Islet precursor cell (in vitro differentiated cells): Measurements from ENCODE around the gene ELP4.
A peak's percentile ranks its signal among the peaks of the same experiment; 100 is the strongest.

Source experiments
- DNase-seq: peaks from one replicate; pipeline ENCODE4 v3.0.0-alpha.2; 2018

The ELP4 gene

DNA sequence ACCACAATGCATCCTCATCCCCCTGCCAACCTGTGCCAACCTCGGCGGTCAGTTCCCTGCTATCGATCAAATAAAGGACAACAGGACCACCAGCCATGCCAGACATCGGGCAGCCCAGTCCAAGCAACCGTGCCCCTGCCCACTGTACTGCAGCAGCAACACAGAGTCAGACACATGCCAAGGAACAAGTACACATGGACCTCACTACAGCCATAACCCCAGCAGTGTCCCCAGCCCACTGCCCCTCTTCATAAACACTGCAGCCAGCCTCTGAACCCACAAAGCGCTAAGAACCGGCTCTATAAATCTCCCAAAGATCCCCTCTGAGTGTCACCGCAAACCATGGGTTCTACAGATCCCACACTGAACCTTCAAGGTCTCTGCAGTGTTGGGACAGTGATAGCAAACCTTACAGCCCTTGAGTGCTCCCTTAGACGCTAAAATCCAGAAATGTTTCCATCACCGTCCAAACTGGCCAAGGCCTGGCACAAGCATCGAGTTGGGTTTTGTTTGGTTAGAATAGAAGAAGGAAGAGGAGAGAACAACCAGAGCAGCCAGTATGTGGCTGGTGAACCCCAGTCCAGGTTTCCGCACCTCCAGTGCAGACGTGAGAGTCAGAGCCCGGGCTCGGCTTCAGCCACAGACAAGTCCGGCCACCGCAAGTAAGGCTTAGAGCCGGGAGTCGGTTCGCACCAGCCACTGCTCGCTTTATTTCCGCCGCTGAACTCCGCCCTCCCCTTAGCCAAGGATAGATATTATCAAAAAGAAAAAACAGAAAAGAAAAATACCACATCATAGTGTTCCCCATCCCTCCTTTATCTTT is 293.6 kb downstream of the ELP4 start:
- no peak for DNase-seq

DNA sequence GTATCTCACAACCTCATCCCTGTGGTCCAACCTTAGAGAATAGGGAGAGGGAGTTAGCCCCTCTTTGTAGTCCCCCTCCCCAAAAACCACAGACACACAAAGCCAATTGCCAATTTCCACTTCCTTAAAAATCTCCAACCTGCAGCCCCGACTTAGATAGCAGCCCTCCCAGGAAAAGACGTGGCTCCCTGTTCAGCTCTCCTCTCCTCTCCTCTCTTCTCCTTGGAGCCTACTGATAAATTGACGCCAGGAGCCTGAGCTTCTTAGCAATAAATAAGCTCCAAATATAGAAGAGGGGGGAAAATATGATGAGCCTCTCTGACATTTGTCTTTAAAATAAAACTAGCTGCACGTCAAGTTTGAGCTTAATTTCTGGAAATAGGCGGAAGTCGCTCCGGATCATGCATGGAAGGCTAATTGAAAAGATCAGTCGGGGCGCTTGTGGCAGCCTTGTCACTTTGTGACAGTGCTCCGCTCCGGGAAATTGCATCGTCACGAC is 294.3 kb downstream of the ELP4 start:
- DNase-seq, result no peak

DNA sequence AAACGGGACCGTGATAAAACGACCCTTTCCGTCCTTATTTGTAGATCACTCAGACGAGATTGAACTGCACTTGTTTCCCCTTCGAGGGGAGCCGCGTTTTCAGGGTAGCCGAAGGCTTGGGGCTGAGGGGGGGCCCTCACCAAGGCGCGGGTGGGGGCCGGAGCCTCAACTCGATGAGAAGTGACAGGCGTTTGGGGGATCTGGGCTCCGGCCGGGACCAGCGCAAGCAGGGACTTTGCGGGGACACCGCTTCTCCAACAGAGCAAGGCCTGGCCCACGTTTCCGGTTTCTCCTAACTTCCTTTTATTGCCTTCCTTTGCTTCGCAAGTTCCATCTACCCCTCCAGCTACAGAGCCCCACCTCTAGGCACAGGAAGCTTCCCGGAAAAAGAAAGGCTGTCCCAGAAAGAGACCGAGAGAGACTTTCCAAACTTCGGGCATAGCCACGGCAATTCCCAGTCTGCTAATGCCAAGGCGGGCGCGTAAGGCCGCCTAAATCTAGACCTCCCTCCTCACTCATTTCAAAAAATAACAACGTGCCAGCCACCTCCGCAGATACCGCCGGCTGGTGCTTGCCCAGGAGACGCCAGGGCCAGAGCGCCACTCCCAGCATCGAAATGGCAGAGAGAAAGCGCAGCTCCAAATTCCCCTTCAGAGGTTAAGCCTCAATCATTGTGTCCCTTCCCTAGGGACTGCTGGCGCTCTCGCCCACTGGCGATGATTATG is 294.9 kb downstream of the ELP4 start:
- peak; percentile 50 for DNase-seq

DNA sequence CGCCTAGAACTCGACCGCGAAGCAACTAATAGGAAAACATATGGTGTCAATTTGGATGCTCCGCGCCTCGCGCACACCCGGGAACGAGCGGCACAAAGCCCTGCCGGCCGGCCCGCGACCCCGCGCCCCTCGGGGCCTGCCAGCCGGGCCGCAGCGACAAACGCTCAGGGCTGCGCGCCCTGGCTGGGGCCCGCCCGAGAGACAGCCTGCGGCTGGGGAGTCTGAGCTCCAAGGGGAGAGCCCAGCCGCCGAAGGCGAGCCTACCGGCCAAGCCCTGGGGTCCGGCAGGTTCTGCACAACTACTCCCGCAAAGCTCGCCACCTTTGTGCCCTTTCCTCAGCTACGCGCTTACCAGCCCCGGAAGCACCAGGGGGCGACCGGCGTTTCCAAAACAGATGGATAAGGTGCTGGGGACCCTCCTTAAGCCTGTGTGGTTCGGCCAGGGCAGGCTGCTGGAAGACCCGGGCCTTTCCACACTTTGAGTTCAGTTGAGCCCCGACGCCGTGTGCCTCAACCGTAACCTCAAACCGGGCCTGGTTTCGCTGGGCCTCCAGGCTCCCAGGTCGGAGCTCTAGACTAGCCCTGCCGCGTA is 295.6 kb downstream of the ELP4 start:
- DNase-seq, result peak; percentile 64

DNA sequence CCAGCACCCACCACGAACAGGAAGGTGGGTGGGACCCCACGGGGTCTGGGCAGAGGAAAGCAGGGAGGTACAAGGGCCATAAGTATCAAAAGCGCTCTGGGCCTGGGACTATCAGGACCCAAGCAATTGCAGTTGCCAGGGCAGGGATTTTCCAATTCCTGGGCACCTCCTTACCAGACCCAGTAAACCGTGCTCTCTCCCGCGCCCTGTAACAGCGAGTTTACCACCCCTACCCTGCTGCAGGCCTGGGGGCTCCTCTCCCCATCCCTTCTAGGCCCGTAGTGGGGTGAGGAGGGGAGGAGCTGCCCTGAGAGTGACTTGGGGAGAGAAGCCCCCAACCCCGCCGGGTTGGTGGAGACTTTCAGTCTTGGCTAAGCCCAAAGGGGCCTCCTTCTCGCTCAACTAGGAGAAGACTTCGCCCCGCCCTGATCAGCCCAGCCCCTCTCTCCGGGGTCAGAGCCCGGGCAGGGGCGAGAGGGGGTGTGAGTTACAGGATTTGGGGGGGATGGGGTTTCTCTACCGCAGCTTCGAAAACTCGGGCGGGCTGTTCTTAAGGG is 296.1 kb downstream of the ELP4 start:
- DNase-seq, result peak; percentile 51

DNA sequence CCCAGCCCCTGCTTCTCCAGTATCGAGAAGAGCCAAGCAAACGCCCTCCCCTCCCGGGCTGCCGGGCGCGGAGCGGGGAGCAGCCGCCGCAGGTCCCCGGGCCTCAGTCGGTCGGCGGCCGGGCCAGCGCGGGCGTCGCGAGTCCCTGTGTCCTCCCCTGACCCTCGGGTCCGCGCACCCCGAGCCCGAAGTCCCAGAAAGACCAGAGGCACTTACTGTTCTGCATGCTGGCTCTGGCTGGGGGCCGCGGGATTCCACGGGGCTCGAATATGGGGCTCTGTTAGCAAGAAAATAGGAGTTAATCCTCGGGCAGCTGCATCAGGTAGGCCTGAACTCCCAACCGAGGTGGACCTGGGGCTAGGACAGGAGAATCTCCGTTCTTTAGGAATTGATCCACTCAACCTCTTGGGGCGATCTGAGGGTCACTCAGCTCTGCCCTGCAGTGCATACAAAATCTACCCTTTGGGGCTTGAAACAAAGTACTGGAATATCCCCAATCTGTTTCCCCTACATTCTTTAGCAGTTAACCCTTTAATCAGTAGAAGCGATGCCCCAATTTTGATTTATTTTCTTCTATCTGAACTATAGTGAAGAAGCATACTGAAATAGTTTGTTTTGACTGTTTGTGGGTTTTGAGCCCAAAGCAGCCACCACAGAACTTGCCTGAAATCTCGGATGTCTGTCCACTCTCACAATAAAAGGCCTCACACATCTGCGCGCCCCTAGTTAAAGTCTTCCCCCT is 296.8 kb downstream of the ELP4 start:
- no peak for DNase-seq

DNA sequence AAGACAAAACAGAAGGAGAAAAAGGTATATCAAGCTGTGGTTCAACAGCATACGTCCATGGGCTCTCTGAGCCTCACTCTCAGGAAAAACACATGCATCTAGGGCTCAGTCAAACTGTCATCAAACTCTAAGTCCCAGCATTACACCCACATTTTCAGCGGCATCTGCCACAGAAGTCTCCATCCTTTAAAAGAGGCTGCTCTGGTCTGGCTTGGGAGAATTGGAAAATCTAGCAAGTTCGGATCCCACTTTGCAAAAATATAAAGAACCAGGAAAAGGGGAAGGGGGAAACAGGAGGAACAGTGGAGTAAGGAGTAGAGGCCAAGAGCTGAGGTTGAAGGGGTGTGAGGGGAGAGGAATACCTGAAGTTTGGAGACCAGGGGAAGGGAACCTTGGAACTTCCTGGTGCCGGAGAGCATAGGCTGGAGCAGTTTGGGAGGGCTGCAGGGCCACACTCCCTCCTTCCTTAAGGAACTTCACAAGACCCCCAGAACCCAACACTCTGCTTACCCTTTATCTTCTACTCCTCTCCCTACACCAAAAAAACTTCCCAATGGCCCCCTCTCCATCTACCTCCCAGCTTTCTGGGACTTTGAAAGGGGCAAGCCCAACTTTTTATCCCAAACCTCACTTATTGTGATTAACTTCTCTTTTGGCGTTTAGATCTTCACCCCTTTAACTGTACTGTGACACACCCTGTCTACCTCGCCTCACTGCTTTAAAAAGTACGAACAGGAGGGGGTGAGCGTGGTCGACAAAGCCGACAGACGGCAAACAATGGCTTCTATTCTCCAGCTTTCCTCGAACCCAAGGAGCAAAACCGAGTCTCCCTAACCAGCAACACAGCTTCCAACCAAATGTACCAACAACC is 297.6 kb downstream of the ELP4 start:
- DNase-seq, result no peak

GRCh38 chr11:31807799-31808667 is 298.5 kb downstream of the ELP4 start:
- no peak for DNase-seq

DNA sequence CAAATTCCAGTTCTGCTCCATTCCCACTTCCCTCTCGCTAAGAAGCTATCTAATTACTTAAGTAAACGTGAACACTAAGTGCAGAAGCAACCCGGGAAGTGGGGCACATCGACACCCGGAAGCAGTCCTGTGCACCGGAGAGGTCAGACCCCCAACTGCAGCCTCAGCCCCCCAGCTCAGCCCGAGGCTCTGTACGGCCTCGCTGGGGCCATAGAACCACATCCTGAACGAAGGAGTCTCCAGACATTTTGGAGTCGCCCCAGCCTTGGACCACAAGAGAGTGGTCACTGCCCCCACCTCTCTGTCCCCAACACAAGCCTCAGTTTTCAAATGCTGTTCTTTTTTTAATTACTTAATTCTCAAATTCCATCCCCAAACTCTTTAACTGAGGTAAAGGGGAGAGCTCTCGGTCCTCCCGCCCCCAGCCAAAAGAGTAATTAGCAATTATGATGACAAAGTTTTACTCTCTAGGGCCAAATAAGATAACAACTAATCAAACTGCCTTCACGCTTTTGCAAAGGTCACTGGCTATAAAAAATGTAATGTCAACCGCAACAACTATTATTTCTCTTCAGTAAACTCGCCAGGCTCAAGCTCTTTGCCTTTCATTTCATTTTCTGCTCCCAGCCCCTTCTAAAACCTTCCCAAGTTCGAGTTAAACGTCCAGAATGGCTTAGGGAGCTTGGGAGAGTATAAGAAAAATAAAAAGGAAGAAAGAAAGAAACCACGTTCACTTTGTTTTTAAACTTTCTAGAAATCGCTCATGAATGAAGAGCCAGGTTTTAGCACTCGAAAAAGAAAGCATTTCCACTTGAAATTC is 299.4 kb downstream of the ELP4 start:
- DNase-seq, result no peak

DNA sequence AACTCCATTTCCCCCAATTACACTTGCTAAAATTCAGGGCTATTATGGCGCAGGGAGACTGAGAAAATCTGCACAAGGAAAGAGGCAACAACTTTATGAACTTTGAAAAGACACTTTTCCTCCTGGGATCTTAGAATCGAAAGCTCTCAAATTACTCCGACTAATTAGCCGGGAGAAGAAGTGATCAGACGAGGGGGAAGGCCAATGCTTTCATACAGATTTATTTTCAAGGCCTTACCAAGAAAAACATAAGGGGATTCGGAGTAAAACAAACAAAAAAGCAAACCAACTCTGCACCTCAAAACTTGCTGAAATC is 299.9 kb downstream of the ELP4 start:
- no peak for DNase-seq

- DNase-seq, result peak; percentile 71
Measured at GRCh38 chr11:31809857-31810778, 300.6 kb downstream of the ELP4 start.

DNA sequence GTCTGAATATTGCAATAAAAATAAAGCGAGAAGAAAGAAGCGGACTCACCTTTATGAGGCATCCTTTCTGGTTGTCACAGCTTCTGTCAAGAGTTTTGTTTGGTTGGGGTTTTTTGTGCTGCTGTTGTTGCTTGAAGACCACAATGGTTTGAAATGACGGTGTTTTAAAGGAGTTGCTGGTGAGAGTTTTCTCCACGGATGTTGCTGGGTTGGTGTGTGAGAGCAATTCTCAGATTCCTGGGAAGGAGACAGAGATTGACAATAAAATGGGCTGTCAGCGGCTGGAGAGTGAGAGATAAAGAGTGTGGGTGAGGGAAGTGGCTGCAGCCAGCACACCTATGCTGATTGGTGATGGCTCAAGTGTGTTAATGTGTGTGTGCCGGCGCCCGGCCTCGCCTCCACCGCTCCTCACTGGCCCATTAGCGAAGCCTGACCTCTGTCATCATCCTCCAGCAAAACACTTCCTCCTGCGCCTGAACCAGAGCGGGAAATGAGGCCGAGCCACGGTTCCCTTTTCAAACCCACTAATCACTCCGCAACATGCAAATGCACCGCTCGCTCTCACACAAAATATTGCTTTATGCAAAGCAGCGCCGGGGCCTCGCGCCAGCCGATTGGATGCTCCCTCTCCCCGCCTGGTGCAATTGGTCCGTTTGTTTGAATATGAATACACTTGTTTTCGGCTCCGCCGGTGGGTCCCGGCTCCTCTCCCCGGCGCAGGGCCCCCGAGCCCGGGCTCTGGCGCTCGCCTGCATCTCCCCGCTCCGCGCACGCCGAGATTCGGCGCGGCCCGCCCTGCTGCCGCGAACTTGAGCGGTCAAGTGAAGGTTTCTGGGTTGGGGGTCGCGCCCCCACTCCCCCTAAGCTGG is 301.4 kb downstream of the ELP4 start, which contains the start of gene PAX6:
PAX6 (minus strand) TSS at position 544 of the 869 bp plus-strand sequence. CDS start 4,911 bp downstream, outside the sequence.
- DNase-seq, result peak; percentile 82

- DNase-seq, result no peak
Measured at GRCh38 chr11:31812383-31813381, 303.1 kb downstream of the ELP4 start.

DNA sequence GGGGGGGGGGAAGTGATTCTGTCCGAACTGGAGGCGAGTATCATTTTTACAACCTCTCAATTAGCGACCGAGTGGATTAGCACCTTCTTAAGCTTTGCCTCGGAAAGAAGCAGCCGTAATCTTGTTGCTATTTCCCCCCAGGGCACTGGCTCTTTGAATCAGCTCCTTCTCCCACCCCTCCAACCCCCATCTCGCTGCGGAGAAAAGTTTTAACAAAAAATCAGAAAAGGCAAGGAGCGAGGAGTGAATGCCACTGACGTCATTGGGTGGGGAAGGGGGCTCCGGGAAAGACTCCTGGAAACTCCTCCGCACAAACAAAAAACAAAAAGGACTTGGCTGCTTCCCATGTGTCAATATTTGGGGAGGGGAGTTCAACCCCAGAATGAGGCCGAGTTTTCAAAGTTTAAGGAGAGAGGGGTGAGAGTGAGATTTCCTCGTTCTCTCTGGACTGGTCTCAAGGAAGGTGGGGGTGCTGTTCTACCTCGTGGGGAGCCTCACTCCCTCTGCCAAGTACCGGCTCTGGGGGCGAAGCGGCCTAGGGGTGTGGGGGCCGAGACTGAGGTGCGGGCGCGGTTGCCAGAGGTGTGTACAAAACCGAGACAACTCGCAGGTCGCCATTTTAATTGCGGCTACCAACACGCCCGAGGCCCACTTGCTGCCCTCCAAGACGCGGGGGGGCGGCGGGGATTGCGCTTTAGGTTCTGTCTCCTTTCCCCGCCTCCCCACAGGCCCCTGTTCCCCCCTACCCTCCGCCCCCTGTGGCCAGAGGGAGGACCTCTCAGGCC is 304.0 kb downstream of the ELP4 start:
- peak; percentile 67 for DNase-seq

DNA sequence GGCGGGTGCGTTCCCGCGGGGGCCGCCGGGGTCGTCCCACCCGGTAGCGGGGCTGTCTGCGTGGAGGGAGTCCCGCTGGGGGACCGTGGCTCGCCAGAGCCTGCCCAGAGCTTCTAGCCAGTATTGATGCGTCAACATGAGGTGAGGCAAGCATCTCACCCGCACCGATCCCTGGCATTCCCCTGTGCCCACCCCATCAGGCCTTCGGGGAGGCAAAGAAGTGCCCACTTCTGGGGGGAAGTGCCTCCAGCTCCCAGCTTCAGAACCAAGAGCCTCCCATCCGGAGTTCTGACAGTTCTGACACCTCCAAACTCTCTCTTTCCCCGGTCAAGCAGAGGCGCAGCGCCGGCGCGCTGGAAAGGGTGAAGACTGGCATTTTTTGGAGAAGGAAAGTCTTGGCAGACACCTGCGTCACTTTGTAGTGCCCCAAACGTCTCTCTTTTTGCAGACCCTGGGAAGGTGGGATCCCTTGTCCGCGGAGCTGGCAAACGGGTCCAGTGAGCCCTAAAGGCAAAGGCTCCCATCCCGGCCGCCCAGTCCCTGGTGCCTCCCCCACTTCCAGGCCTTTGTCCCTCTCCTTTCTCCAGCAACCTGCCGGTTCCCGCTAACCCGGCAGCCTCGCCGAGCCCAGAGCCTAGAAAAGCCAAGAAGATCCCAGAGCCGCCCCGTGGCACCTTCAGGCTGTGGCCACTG is 304.8 kb downstream of the ELP4 start:
- peak; percentile 57 for DNase-seq
